Right atrium auricular region (tissue), 2 donors: ENCODE measurements around the gene BBS9. TPM values are rescaled to one million over a fixed set of nuclear protein-coding genes. Genes with fewer than 3 reads are reported as not detected.

Experiments
- DNase-seq: peaks from one replicate; pipeline ENCODE4 v3.0.0-alpha.2; 2019; ENCODE audit warnings: low spot score
- H3K27ac ChIP-seq, 2 donors: fragments of 200-600 bp; sonication (generic); 1 replicate in 1 of 2; 2 replicates in 1 of 2; pipeline ENCODE4 v1.5.1; 2016 to 2019
- H3K27me3 ChIP-seq, 2 donors: fragments of 200-600 bp; sonication (generic); one replicate each; pipeline versions ENCODE4 v1.5.1 to v1.6.0; 2017 to 2019
- H3K36me3 ChIP-seq: fragments of 200-600 bp; sonication (generic); one replicate; pipeline ENCODE4 v1.5.1; 2016
- H3K4me1 ChIP-seq, 2 donors: fragments of 200-600 bp; sonication (generic); one replicate each; pipeline versions ENCODE4 v1.5.1 to v1.6.0; 2017 to 2019
- H3K4me3 ChIP-seq, 2 donors: fragments of 200-600 bp; sonication (generic); 1 replicate in 1 of 2; 2 replicates in 1 of 2; pipeline ENCODE4 v1.5.1; 2017 to 2019; ENCODE audit warnings: mild to moderate bottlenecking in 1 of 2, moderate library complexity in 1 of 2
- H3K9me3 ChIP-seq, 2 donors: fragments of 200-600 bp; sonication (generic); one replicate each; pipeline ENCODE4 v1.5.1; 2019
- total RNA-seq, 2 donors: library from RNA; depleted of rRNA; stranded (reverse); fragments of >200 nt; gene quantifications; one replicate each; pipeline ENCODE4 v1.1.0, GENCODE V29; 2016
- TF ChIP-seq, protein P1 (sequence below), 2 donors: fragments of 200-600 bp; sonication (generic); IDR thresholded peaks; one replicate each; pipeline ENCODE4 v1.5.1; 2019; ENCODE audit warnings: antibody characterized with exemption in 2 of 2

BBS9 gene
- total RNA-seq, 2 donors from 2014 or later, result 13.3 to 13.8 TPM

- no peak overlapping the region for H3K27ac ChIP-seq
- DNase-seq, result no peak
- H3K4me3 ChIP-seq, result no peak overlapping the region
- TF ChIP-seq, protein P1, sequence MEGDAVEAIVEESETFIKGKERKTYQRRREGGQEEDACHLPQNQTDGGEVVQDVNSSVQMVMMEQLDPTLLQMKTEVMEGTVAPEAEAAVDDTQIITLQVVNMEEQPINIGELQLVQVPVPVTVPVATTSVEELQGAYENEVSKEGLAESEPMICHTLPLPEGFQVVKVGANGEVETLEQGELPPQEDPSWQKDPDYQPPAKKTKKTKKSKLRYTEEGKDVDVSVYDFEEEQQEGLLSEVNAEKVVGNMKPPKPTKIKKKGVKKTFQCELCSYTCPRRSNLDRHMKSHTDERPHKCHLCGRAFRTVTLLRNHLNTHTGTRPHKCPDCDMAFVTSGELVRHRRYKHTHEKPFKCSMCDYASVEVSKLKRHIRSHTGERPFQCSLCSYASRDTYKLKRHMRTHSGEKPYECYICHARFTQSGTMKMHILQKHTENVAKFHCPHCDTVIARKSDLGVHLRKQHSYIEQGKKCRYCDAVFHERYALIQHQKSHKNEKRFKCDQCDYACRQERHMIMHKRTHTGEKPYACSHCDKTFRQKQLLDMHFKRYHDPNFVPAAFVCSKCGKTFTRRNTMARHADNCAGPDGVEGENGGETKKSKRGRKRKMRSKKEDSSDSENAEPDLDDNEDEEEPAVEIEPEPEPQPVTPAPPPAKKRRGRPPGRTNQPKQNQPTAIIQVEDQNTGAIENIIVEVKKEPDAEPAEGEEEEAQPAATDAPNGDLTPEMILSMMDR (IDR thresholded peaks at IDR 0.05), result no peak
- H3K27me3 ChIP-seq, result no peaks in the 10 kb centered on the region
- no peaks in the 10 kb centered on the region for H3K36me3 ChIP-seq
- H3K9me3 ChIP-seq, result no peaks in the 10 kb centered on the region
- no peaks in the 10 kb centered on the region for H3K4me1 ChIP-seq
Observed at GRCh38 chr7:33422825-33423645, 293.7 kb downstream of the BBS9 start.

DNA sequence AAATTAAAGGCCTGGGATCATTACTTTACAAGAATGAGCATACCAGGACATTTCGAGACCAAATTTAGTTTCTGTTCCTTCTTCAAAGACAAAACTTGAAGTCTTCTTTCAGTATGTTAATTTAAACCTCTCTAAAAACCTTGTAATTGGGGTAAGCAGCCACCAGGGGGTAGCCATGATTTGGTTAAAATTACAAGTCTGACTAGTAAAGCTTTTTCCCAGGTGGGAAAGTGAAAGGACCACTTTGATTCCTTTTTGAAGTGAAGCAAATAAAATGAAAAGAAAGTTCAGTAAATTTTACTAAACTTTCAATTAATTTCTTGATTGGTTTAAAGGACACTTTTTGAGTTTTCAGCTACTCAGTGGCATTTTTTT, 294.3 kb downstream of the BBS9 start:
- Histone ChIP-seq H3K27me3 (no peaks in the 10 kb centered on the region), H3K27ac (no peak overlapping the region), H3K36me3 (no peaks in the 10 kb centered on the region), H3K9me3 (no peaks in the 10 kb centered on the region), H3K4me3 (no peak overlapping the region), H3K4me1 (no peaks in the 10 kb centered on the region)
- DNase-seq, result no peak
- TF ChIP-seq, protein P1 (IDR thresholded peaks at IDR 0.05), result peak in 1 of 2 donors; percentile 41

- H3K27me3 ChIP-seq, result no peaks in the 10 kb centered on the region
- no peaks in the 10 kb centered on the region for H3K4me1 ChIP-seq
- DNase-seq, result no peak
- no peaks in the 10 kb centered on the region for H3K36me3 ChIP-seq
- no peaks in the 10 kb centered on the region for H3K9me3 ChIP-seq
- no peak overlapping the region for H3K27ac ChIP-seq
- H3K4me3 ChIP-seq, result no peak overlapping the region
- TF ChIP-seq, protein P1 (IDR thresholded peaks at IDR 0.05), result no peak
Observed at GRCh38 chr7:33425395-33425794, 296.0 kb downstream of the BBS9 start.

- DNase-seq, result no peak
- no peak overlapping the region for H3K27ac ChIP-seq
- no peaks in the 10 kb centered on the region for H3K27me3 ChIP-seq
- H3K4me1 ChIP-seq, result no peaks in the 10 kb centered on the region
- no peaks in the 10 kb centered on the region for H3K9me3 ChIP-seq
- H3K36me3 ChIP-seq, result no peaks in the 10 kb centered on the region
- H3K4me3 ChIP-seq, result no peak overlapping the region
- TF ChIP-seq, protein P1 (IDR thresholded peaks at IDR 0.05), result no peak
Observed at GRCh38 chr7:33425929-33426678, 296.7 kb downstream of the BBS9 start.

DNA sequence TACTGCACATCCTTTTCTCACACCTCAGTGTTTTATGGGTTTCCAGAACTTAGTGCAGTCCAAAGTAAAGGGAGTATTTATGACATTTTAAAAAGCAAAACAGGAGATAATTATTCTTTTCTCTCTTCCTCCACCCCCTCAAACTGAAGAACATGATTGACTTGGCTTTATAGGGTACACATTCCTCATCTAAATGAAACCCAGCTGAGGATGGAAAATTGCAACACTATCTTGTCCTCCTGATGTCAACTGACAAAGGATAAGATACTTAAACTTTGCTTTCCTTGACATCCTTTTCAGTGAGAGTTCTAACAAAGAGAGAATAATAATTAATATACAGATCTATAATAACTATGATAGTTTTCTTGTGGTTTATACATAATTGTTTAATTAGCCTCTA, 299.1 kb downstream of the BBS9 start:
- TF ChIP-seq, protein P1 (IDR thresholded peaks at IDR 0.05), result no peak
- Histone ChIP-seq H3K4me1 (no peaks in the 10 kb centered on the region), H3K36me3 (no peaks in the 10 kb centered on the region), H3K4me3 (no peak overlapping the region), H3K9me3 (no peaks in the 10 kb centered on the region), H3K27me3 (no peaks in the 10 kb centered on the region), H3K27ac (no peak overlapping the region)
- DNase-seq, result no peak
